Measurements from ENCODE around the gene MAP2K6.

MAP2K6 gene

GRCh38 chr17:69535016-69535570 lies 120.6 kb downstream of the MAP2K6 start:
- no peak for DNase-seq (ENCODE audit: low read depth)

GRCh38 chr17:69538795-69539194 lies 124.3 kb downstream of the MAP2K6 start:
- no peak for DNase-seq (ENCODE audit: low read depth)

DNA sequence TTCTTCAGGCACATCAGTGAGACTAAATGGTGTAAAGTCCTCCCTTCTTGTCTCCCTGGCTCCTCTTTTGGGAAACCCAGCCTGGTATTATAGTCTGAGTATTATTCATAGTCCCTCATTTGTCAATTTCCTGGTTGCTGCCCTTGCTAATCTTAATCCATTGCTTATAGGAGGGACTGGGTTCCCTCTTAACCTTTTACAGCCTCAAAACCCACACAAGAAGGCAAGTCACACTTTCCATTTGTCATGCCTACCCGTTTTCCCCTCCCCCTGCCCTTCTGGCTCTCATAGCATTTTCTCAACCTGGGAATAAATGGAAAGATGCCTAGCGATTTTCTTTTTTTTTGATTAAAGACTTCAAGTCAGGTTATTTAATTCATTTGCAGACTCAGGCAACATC lies 124.8 kb downstream of the MAP2K6 start:
- DNase-seq (ENCODE audit: low read depth) = no peak

DNA sequence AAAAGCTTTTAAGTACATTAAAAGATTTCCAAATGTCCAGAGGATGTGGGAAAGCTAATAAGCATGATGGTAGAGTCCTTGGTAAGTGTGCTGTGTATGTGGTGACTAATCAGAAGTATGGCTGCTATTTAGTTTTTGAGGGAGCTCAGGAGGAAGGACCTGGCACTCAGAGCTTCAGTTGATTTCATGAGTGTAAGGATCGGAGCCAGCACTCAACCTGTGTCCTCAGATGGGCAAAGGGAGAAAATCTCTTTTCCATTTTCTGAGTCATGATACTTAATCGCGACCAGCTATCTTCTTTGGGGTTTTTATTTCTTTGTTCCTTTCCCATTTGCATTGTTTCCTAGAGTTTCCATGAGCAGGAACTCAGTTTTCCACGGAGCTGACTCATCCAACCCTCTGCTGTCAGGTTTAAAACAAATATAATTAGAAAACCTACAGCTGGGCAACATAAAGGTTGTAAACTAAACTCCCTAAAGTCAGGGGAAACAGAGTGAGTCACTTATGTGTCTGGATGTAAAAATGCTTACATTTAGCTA lies 125.4 kb downstream of the MAP2K6 start:
- no peak for DNase-seq (ENCODE audit: low read depth)

DNA sequence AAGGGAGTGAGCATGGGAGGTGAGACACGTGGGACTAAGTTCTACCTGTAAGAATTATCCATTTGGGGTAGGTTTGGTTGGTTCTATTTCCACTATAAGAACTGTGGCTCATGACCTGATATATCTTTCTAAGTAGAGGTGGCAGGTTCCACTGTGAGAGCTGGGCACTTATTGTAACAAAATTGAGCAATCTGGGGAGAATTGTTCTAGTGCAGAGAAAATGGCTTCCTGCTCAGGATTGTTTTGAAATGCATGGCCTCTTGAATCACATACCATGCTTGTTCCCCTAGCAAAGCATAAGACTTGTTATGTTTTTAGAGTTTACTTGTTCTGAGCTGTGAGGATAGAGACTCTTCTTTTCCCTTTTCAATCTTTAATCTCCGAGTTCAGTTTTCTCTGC lies 125.9 kb downstream of the MAP2K6 start:
- no peak for DNase-seq (ENCODE audit: low read depth)

DNA sequence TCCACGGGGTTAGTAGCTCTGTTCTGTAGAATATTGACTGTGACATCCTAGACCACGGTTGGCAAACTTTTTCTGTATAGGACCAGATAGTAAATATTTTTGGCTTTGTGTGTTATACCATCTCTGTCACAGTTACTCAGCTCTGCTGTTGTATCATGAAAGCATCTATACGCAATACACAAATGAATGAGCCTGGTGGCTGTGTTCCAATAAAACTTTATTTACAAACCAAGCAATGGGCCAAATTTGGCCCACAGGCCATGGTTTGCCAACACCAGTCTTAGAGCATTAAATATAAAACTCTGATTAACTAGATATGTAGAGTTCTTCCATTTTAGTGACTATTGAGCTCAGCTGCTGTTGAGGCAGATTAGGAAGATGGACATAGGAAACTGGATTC lies 132.7 kb downstream of the MAP2K6 start:
- no peak for DNase-seq (ENCODE audit: low read depth)

DNA sequence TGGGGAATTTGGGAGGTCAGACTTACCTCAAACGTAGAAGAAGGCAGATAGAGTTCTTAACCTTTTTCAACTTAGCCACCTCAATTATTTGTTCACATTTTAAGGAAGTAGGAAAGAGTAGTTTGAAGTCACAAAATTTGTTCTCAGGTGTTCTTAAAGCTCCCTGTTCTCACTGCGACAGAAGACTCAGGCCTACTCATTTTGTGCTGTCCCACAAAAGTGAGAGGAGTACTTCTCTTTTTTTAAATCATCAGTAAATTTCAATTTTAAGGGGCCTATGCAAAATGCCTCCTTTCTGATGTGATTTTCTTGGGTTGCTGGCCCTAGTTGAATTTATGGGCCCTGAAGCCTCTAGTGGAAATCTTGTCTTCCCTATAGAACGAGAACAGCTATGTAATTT lies 133.4 kb downstream of the MAP2K6 start:
- no peak for DNase-seq (ENCODE audit: low read depth)

DNA sequence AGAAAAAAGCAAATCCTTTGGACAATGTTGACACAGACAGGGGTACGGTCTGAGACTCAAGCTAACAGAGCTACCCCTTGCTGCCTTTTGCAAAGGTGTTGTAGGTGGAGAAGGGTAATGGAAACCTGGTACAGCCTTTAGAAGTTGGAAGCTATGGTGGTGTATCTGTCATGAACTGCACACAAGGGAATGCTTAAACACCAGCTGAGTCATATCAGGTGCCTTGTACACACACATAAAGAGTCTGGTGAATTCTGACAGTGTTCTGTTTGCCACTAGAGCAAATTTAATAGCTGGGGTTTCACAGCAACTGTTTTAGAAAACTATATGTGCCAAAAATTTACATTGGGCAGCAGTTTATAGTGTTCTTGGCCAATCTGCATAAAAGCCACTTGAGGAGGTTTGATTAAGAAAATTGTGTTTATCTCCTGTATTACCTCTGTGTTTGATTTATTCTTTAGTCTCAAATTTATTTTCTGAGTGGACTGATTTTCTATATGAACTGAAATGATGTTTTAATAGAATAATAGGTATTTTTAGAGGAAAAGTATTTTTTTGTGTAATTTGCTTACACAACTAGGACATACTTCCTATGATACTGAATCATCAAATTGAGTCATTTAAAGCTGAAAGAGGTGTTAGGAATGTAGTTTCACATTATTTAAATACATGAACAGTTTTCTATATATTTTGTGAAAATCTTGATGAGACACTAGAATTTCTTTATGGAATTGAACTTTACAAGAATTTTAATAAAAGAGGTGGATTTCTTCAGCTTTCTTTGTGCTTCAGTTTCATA lies 136.9 kb downstream of the MAP2K6 start:
- no peak for DNase-seq (ENCODE audit: low read depth)

DNA sequence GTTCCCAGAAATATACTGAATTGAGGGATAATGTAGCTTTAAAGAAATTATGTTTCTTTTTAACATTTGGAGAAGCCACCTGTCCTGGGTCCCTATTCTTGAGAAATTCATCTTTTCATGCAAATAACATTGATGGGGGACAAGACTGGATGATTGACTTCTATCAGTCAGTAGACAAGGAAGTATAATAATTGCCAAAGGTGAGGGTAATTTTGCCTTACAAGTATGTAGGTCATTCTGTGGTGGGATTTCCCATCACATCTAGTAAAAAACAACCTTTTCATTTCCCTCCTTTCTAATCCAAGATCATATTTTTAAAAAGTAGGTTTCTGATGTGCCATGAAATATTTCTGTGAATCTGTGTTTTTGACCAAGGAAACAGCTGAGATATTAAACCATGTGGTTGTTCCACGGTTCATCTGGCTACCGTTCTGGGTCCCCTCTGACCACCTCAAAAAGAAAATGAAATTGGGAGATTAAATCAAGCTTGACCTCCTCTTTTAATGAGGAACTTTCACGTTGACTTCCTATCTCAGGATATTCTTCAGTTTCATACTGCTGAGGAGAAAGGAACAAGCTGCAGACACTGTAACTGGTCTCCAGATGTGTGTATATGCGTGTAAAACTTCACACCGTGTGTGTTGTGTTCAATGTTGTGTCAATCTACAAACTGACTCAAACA lies 138.6 kb downstream of the MAP2K6 start:
- DNase-seq (ENCODE audit: low read depth) = no peak

GRCh38 chr17:69555056-69555455 lies 140.6 kb downstream of the MAP2K6 start:
- no peak for DNase-seq (ENCODE audit: low read depth)

DNA sequence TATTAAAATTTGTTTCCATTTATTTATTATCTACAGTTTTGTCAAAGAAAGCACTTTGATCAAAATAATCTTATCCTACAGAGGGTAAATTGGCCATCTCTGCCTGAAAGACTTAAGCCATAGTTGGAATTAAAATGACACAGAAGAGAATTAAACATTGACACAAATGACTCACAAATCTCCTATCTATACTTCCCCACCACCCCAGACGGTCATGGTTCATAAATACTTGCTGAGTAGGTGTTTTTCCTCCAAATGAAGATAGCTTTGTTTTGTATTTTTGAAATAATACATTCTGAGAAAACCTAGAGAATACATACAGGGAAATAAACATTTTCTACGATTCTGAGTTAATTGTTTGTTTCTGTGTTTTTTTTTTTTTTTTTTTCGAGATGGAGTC lies 142.8 kb downstream of the MAP2K6 start:
- no peak for DNase-seq (ENCODE audit: low read depth)

DNA sequence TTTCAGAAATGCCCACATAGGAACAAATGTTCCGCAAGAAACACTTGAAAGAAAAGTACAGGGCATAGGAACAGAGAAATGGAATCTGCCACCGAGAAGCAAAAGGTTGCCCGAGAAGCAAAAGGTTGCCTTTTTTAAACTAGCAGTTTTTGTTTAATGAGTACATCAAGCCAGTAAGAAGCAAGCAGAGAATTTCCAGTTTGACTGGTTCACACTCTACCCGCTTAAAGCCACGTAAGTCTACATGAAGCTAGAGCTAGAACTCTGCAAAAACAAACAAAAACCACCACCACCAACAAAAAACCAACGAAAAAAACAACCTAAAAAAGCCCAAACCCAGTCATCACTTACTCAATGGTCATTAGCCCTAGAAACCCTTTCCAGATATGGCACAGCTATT lies 144.3 kb downstream of the MAP2K6 start:
- no peak for DNase-seq (ENCODE audit: low read depth)

GRCh38 chr17:69560987-69561441 lies 146.5 kb downstream of the MAP2K6 start:
- no peak for DNase-seq (ENCODE audit: low read depth)

- DNase-seq (ENCODE audit: low read depth) = no peak
Measured at GRCh38 chr17:69561462-69561861, 147.0 kb downstream of the MAP2K6 start.

GRCh38 chr17:69565447-69565846 lies 150.9 kb downstream of the MAP2K6 start:
- no peak for DNase-seq (ENCODE audit: low read depth)

GRCh38 chr17:69567130-69567529 lies 152.6 kb downstream of the MAP2K6 start:
- no peak for DNase-seq (ENCODE audit: low read depth)

DNA sequence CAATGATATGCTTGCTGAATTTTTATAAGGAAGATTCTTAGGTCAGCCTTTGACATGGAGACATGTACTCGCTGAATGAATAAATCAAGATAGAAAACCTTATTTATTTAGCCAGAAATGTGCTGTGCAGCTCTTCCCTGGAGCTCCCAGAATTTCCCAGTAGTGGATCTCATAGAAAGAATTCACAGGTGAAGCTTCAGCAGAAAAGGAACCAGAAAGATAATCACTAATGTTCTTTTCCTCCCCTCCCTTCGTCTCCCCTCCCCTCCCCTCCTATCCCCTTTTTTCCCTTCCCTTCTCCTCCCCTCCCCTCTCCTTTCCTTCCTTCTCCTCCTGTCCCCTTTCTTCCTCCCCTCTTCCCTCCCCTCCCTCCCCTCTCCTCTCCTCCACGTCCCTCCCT lies 158.2 kb downstream of the MAP2K6 start:
- DNase-seq (ENCODE audit: low read depth) = no peak

GRCh38 chr17:69573396-69573795 lies 158.9 kb downstream of the MAP2K6 start:
- DNase-seq (ENCODE audit: low read depth) = no peak

DNA sequence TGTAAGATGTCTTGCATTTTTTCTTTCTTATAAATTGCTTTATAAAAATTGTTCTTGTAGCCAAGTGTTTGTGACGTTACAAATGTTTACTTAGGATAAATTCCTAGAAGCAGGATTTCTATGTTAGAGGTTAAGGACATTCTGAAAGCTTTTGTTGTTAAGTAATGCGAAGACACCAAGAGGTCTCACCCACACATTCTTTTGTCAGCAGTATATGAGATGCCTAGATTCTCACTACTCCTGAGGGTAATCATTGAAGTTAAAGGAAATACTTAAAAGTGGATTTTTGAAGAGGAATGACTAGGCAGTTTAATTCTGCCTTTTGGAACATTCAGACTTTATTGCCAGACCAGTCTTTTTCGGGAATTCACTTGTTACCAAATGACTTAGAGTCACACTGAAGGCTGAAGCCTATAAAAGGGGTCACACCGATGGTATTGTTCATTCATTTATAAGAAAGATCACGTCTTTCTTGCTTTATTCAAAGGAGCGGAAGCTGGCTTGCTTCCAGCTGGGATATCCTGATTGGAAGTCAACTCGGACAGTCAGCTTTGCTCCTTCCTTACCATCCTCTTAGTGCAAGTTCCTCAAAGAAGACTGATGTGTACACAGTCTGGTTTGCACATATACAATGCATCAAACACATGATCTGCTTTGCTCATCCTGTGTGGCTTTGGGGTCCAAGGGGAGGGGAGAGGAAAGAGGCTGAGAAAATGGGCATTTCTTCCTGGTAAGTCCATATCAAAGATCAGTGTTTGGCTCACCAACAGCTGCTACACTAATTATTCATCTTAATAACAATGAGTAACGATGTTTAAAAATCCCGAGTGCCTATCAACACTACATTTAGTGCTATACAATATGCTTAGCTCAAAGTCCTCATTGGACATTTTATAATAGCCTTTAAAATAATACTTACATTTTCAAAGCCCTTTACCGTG lies 160.0 kb downstream of the MAP2K6 start:
- no peak for DNase-seq (ENCODE audit: low read depth)

- DNase-seq (ENCODE audit: low read depth) = no peak
Measured at GRCh38 chr17:69575346-69575761, 160.9 kb downstream of the MAP2K6 start.

- no peak for DNase-seq (ENCODE audit: low read depth)
Measured at GRCh38 chr17:69577098-69577497, 162.6 kb downstream of the MAP2K6 start.

DNA sequence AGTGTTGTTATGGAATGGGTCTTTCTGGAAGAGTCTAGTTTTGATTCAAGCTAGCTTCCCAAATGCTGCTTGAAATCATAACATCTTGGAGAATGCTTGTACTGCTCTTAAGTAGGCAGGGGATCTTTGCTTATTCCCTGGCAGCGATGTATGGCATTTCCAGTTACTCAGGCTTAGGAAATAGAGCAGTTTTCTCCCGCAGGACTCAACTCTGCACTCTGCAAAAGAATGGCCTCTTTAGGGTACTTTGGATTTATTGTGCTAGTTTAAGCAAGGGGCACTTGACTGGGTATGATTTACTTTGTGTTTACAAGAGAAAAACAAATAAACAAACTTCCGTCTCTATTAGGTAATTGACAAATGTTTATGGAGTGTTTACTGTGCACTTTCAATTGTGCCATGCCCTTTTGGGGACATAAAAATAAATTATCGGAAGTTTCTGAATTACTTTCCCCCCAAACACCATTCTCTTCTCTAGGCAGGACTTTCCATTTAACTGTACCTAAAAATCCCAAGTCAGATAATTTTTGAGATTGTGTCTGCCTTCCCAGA lies 164.0 kb downstream of the MAP2K6 start:
- DNase-seq (ENCODE audit: low read depth) = no peak

Data from activated T-cell treated with anti-CD3 and anti-CD28 coated beads for 24 hours (primary cell).